CD1c-positive myeloid dendritic cell (primary cell): ENCODE measurements around the gene CFAP53.
"Not testable (repeated sequence)": the region's sequence is repeated elsewhere in the genome, so short reads cannot be mapped to it uniquely, and the experiment has no call there.

Experiments used
- DNase-seq: peaks from one replicate; pipeline ENCODE4 v3.0.0-alpha.2; 2016; ENCODE audit errors: extremely low spot score

Gene CFAP53

DNA sequence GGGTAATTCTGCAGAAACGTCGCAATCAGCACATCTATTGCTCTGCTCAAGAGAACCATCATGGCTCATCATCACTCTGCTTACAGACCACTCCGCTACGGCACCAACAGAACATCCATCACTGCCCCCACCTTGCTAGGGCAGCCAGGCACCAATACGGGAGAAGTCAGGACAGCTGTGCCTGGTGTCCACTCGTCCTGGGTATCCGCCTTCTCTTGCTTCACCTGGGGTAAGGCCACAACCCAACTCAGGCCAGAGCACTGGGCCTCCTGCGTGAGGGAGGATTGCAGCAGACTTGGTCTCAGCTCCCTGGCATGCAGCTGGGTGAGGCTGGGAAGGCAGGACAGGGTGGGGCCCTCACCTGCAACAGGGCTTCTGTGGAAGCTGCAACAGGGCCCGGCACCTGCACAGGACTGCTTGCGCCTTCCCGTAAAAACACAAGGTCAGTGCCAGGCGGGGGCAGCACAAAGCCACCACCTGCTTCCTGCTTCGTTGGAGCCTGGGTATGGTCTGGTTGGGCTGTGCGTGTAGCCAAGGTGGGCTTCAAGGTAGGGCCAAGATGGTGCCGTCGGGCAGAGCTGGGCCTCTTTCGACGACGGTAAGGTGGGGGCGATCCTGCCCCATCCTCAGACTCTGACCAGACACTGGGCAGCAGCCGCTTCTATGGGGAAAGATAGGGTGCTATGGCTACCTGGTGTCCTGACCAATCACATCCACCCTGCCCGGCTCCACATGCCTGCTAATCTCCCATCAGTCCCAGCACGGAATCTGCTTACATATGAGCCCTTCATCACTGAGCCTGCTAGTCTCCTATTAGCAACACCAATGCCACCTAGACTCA is 7.1 kb upstream of the CFAP53 start:
- DNase-seq = no peak

DNA sequence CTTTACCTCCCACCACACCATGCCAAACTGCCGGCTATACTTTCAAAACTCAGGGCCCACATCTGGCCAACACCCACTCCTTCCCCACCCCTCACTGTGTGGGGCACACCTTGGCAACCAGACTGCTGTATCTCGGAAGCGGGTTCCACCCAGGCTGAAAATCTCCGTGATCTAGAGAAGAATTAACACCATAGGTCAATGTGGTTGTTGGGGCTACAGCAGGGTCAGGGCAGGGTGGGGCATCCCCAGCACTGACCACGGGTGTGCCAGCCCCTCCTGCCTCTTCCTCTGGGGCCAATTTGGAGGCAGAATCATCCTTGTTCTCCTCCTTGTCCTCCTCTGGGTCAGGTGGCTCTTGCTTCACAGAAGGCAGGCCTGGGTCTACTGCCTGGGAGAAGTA is 6.3 kb upstream of the CFAP53 start:
- no peak for DNase-seq

DNA sequence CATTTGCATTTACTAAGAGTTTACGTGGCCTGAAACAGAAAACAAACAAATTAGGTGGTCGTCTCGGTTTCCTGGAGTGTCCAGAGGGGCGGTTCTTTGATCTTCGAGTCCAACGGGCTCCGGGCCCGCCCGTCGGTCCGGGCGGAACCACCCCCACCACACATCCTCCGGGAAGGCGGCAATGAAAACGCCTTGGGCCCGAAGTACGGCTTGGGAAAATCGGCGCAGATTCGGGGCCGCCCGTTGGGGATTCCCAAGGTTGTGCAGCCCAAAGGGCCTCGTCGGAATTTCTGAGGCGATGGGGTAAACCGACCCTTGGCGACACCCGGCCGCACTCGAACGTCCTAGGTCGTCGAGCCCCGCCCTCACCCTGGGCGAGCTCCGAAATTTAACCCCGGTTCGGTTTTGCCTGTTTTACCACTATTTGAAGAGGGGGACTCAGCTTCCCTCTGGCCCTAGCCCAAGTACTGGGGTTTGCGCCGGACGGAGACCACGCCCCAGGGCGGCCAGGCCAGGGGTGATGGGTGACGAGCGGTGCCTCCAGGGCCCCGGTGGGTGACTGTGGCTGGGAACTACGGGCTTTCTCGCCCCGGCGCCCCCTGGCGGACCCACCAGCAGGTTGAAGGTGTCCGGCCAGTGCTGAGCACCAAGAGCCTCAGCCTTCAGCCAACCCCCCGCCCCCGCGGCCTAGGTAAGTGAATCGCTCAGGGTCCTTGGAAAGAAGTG is 1.9 kb upstream of the CFAP53 start:
- DNase-seq = peak; percentile 82

DNA sequence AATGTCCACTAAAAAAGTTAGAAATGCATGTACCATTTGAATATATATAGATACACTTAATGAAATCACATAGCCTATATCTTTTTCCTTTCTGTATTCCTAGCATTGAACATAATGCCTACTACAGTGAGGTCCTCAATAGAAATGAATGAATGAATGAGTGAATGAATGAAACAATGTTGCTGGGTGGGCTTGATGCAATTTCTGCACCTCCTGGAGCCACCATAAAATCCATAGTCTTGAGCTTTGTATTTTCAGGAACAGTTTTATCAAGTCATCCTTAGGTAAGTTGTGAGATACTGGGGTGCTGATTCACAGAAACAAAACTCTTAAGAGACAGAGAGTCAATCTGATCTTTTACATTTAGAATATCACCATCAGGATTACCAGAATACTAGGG is 3.3 kb downstream of the CFAP53 start:
- DNase-seq = no peak

DNA sequence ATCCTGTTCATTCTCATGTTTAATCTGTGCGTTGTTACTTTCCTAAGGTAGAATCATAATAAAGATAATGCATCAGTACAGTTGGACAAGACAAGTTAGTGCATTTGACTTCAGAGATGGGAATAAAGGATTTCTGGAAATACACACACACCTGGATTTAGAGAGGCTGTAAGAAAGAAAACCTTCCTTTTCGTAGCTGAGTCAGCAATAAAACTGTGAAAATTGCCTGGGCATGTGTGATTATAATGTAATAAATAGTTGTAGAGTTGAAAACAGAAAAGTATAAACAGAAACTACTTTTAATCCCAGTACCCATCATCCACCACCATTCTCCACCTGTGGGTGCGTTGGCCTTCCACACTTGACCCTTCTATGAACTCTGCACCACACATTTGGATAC is 15.4 kb downstream of the CFAP53 start:
- no peak for DNase-seq

DNA sequence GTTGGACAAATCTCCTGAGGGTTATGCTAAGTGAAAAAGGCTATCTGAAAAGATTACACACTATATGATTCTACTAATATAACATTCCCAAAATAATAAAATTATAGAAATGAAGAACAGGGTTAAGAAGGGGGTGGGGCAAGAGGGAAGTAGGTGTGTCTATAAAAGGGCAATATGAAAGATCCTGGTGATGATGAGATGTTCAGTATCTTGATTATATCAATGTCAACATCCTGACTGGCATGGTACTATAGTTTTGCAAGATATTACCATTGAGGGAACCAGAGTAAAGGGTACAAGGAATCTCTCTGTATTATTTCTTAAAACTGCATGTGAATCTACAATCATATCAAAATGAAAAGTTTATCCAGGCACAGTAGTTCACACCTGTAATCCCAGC is 16.7 kb downstream of the CFAP53 start:
- DNase-seq = no peak

GRCh38 chr18:50247561-50247960 is 18.7 kb downstream of the CFAP53 start:
- no peak for DNase-seq

DNA sequence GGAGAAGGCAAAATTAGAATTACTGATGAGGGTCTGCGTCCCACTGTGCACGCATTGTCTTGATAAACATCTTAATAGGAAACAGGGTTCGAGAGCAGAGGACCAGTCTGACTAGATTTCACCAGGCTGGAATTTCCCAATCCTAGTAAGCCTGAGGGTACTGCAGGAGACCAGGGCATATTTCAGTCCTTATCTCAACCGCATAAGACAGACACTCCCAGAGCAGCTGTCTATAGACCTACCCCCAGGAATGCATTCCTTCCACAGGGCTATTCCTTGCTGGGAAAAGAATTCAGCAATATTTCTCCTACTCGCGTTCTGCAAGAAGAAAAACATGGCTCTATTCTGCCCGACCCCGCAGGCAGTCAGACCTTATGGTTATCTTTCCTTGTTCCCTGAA is 24.5 kb downstream of the CFAP53 start:
- DNase-seq = not testable (repeated sequence)

- DNase-seq = no peak
These were observed 26.2 kb downstream of the CFAP53 start for GRCh38 chr18:50240080-50240563.

GRCh38 chr18:50232419-50232818 is 33.9 kb downstream of the CFAP53 start:
- no peak for DNase-seq

DNA sequence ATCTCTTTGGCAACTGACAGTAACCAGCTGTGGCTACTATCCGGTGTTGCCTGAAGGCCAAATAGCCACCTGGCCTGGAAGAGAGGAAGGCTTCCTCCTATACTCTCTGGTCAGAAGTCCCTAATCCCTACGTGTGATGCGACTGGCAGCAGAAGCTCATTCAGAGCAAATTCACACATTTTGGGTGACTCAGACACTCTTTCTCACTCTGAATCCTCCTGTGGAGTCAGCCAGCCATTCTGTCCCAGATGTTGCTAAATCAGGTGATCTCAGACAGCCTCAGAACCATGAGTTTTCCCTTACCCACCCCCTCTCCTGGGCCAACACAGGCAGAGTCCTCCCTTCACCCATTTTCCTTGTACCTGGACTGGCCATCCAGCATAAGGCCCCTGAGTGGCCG is 34.7 kb downstream of the CFAP53 start:
- DNase-seq = no peak

DNA sequence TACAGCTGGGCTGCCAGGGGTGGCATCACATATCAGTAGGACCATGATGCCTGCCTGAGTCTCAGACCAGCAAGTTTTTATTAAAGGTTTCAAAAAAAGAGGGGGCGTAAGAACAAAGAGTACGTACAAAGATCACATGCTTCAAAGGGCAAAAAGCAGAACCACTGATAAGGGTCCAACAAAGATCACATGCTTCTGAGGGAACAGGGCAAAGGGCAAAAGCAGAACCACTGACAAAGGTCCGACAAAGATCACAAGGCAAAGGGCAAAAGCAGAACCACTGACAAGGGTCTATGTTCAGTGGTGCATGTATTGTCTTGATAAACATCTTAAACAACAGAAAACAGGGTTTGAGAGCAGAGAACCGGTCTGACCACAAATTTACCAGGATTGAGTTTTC is 46.0 kb downstream of the CFAP53 start:
- not testable (repeated sequence) for DNase-seq

DNA sequence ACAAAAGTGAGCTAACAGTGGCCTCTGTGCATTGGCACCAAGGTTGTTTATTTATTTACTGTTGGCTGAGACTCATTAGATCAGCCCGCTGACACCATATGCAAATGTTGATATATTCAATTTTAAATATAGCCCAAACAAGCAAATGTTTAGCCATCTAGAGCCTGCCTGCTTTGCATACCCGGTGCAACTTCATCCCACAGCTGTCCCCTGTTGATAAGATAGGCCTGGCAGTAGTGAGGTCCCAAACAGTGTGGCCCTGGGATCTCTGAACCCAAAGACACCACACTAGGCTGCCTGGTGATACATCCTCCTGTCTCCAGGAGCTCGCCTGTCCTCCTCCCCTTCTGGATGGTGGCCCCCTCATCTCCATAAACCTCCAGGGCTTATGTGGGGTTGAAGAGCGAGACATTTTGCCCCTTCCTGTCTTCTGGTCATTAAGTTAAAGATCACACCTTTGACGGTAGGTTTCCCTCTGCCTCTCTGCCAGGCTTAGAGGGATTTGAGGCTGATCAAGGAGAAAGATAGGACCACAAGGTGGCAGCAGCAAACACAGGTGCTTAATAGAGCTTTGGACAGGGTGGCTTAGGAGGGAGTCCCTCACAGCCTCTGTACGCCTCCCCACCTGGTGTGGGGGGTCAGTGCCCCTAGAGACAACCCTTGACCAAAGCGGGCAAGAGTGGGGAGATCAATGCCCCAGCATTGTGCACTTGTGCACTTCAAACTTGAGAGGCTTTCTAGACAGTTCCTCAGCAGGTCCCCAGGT is 47.7 kb downstream of the CFAP53 start:
- peak; percentile 29 for DNase-seq

DNA sequence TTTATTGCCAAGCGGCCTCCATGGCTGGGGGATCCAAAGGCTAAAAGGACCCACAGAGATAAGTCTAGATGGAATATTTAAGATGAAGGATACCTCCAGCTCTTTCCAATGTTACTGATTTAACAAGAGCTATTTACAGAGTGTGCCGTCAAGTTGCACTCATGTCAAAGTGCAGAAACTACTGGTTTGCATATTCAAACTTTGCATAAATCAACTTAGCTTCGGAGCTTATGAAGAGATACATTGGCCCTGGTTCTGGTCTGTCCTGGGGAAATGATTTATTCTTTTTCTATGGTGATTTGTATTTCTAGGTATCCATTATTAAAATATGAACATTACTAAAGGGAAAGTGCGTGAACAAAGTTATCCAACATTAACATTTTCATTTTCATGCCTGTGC is 57.0 kb downstream of the CFAP53 start:
- DNase-seq = no peak

DNA sequence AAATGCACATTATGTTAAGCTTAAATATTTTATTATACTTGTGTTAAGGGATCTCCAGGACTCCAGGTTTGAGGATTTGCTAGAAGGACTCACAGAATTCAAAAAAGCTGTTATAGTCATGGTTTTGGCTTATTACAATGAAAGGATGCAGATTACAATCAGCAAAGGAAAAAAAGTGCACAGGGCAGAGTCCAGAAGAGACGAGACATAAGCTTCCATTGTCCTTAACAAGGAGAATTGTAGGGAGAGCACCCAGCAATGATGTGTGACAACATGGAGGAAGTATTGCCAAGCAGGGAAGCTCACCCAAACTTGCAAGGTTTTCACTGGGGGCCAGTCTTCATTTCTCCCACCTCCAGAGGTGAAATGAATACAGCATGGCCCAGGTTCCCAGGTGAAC is 58.6 kb downstream of the CFAP53 start:
- no peak for DNase-seq

DNA sequence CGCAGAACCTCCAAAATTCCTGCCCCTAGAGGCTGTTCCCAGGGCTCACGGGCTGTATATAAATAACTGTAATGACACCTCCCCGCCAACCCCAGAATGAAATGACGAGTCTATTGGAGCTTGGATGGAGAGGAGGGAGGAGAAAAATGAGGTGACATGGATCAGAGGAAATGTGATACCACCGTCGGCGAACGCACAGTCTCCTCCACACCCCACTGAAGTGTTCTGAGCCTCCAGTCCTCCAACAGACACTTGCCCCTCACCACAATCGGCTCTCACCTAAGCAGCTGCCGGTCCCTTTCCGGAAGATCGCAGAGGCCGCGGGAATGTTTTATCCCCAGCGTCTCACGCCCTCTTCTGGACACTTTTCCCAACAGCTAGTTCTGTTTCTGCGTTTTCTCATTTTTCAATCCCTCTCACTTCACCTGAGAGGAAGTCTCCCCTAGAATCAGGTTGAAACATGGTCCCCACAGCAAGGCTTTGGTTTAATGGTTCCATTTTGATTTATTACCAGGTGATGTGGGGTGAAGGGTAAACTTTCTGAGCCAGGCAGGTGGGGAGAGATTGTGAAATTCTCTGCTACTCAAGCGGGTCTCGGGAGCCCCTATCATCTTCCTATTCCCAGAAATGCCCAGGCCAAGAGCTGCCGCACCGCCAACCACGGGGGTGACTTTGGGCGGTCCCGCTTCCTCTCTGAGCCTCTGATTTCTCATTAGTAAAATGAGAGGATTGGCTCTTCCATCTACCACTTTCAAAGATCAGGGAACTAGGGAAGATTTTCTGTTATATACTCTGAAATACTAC is 62.3 kb downstream of the CFAP53 start:
- DNase-seq = peak; percentile 1

- no peak for DNase-seq
These were observed 64.7 kb downstream of the CFAP53 start for GRCh38 chr18:50201476-50202018.

GRCh38 chr18:50199921-50200320 is 66.4 kb downstream of the CFAP53 start:
- no peak for DNase-seq

- DNase-seq = no peak
These were observed 66.9 kb downstream of the CFAP53 start for GRCh38 chr18:50199346-50199855.

DNA sequence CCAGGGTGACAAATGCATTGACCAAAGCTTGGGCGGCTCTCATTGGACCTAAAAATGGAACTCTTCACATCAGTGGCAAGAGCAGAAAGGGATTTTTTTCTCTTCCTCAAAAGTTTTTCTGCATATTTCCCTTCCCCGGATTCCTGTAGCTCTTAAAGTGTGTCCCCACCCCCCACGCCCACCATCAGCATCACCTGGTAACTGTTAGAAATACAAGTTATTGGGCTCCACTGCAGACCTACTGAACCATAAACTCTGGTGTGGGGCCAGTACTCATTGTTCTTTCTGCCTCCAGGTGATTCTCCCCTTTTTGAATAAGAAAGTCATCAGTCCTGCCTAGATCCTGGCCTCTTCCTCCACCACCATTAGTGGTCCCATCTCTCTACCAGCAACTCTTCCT is 70.0 kb downstream of the CFAP53 start:
- no peak for DNase-seq

GRCh38 chr18:50195689-50196088 is 70.6 kb downstream of the CFAP53 start:
- DNase-seq = no peak
